Loucy (cell line): ENCODE data around the gene MARCHF4.
A peak's percentile ranks its signal among the peaks of the same experiment; 100 is the strongest.

ENCODE experiments used
- H2AFZ ChIP-seq: fragments of 200-600 bp; sonication (generic); 2 replicates; pipeline ENCODE4 v1.6.0; 2016; ENCODE audit warnings: antibody characterized with exemption, mild to moderate bottlenecking, low read length, moderate library complexity
- H3F3A ChIP-seq: fragments of 200-600 bp; 2 replicates; pipeline ENCODE4 v1.6.0; 2016; ENCODE audit warnings: antibody characterized with exemption, low read depth, mild to moderate bottlenecking
- H3K27me3 ChIP-seq: fragments of 200-600 bp; sonication (generic); 2 replicates; pipeline ENCODE4 v1.6.1; 2014; ENCODE audit warnings: low read length, mild to moderate bottlenecking; ENCODE audit not compliant: insufficient read depth, poor library complexity, severe bottlenecking
- H3K36me3 ChIP-seq: fragments of 200-600 bp; sonication (generic); 2 replicates; pipeline ENCODE4 v1.6.1; 2016; ENCODE audit warnings: low read length; ENCODE audit not compliant: insufficient read depth
- H3K4me1 ChIP-seq: fragments of 200-600 bp; sonication (generic); 2 replicates; pipeline ENCODE4 v1.5.1; 2014; ENCODE audit warnings: low read length, mild to moderate bottlenecking; ENCODE audit not compliant: insufficient read depth, poor library complexity, severe bottlenecking
- H3K4me2 ChIP-seq: fragments of 200-600 bp; sonication (generic); 2 replicates; pipeline ENCODE4 v1.6.0; 2014; ENCODE audit warnings: antibody characterized with exemption, low read length, low read depth, mild to moderate bottlenecking; ENCODE audit not compliant: poor library complexity, severe bottlenecking
- H3K4me3 ChIP-seq: fragments of 200-600 bp; sonication (generic); 2 replicates; pipeline ENCODE4 v1.5.1; 2014; ENCODE audit warnings: low read length, mild to moderate bottlenecking, mixed read lengths; ENCODE audit not compliant: poor library complexity, severe bottlenecking
- H3K79me2 ChIP-seq: fragments of 200-600 bp; sonication (generic); 2 replicates; pipeline ENCODE4 v1.6.1; 2014; ENCODE audit warnings: low read length; ENCODE audit not compliant: insufficient read depth
- H3K9ac ChIP-seq: fragments of 200-600 bp; sonication (generic); 2 replicates; pipeline ENCODE4 v1.6.0; 2014; ENCODE audit warnings: mild to moderate bottlenecking, low read depth, low read length, moderate library complexity; ENCODE audit not compliant: poor library complexity, severe bottlenecking
- H3K9me2 ChIP-seq: fragments of 200-600 bp; sonication (generic); replicated peaks from 2 replicates; pipeline ENCODE4 v1.6.1; 2016; ENCODE audit warnings: low read depth, low read length, mixed read lengths
- H3K9me3 ChIP-seq: fragments of 200-600 bp; sonication (generic); 2 replicates; pipeline ENCODE4 v1.6.1; 2014; ENCODE audit warnings: mild to moderate bottlenecking, antibody characterized with exemption, low read length, low read depth; ENCODE audit not compliant: insufficient read depth
- H4K20me1 ChIP-seq: fragments of 200-600 bp; sonication (generic); 2 replicates; pipeline ENCODE4 v1.6.0; 2014; ENCODE audit warnings: antibody characterized with exemption, low read length, mild to moderate bottlenecking; ENCODE audit not compliant: insufficient read depth, poor library complexity, severe bottlenecking
- EZH2phosphoT487 ChIP-seq: fragments of 200-600 bp; IDR thresholded peaks from 2 replicates; pipeline ENCODE4 v1.6.1; 2018; ENCODE audit warnings: antibody characterized with exemption, mild to moderate bottlenecking, moderate library complexity, borderline replicate concordance
- TF ChIP-seq, protein P1 (sequence below): fragments of 200-600 bp; sonication (generic); conservative IDR thresholded peaks from 2 replicates; pipeline ENCODE4 v1.5.1; 2014; ENCODE audit warnings: mild to moderate bottlenecking, antibody characterized with exemption, low read length

MARCHF4 gene

GRCh38 chr2:216408426-216409290, 36.4 kb upstream of the MARCHF4 start:
- no peak for TF ChIP-seq EZH2phosphoT487
- TF ChIP-seq, protein P1, sequence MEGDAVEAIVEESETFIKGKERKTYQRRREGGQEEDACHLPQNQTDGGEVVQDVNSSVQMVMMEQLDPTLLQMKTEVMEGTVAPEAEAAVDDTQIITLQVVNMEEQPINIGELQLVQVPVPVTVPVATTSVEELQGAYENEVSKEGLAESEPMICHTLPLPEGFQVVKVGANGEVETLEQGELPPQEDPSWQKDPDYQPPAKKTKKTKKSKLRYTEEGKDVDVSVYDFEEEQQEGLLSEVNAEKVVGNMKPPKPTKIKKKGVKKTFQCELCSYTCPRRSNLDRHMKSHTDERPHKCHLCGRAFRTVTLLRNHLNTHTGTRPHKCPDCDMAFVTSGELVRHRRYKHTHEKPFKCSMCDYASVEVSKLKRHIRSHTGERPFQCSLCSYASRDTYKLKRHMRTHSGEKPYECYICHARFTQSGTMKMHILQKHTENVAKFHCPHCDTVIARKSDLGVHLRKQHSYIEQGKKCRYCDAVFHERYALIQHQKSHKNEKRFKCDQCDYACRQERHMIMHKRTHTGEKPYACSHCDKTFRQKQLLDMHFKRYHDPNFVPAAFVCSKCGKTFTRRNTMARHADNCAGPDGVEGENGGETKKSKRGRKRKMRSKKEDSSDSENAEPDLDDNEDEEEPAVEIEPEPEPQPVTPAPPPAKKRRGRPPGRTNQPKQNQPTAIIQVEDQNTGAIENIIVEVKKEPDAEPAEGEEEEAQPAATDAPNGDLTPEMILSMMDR, result peak; percentile 59
- Histone ChIP-seq H3K4me2 (no peak overlapping the region), H3K79me2 (peaks cover 11% of the 10 kb centered on the region), H3K4me1 (peaks cover 54% of the 10 kb centered on the region), H3F3A (no peaks in the 10 kb centered on the region), H4K20me1 (no peaks in the 10 kb centered on the region), H3K9me2 (no peaks in the 10 kb centered on the region), H2AFZ (no peak overlapping the region), H3K36me3 (no peaks in the 10 kb centered on the region), H3K9ac (no peak overlapping the region), H3K9me3 (no peaks in the 10 kb centered on the region), H3K4me3 (no peak overlapping the region), H3K27me3 (no peaks in the 10 kb centered on the region)

DNA sequence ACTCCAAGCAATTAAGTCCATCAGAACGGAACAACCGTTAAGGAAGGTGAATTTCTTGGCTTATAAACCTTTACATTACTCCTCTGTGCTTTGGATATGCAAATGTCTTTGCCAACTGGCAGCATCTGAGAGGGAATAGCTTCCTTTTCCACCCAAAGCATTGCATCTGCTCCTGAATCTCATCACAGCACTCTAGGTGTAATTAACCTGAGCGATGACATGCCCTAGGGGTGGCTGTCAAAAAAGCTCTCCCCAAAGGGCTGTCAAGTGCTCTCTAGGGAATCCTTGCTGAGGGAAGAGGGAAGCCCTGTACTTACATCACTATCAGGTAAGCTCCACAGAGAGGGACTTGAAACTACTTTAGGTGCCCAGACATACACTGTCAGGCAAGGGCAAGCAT, 34.5 kb upstream of the MARCHF4 start:
- no peaks in the 10 kb centered on the region for H3K9me2 ChIP-seq
- no peaks in the 10 kb centered on the region for H3K36me3 ChIP-seq
- no peaks in the 10 kb centered on the region for H3K79me2 ChIP-seq
- H2AFZ ChIP-seq, result 0 out of 2 replicates have a peak overlapping the region, but pooled peaks have one; percentile 12
- no peaks in the 10 kb centered on the region for H3K9me3 ChIP-seq
- no peak overlapping the region for H3K9ac ChIP-seq
- no peaks in the 10 kb centered on the region for H4K20me1 ChIP-seq
- TF ChIP-seq EZH2phosphoT487, result no peak
- TF ChIP-seq, protein P1, result no peak
- no peaks in the 10 kb centered on the region for H3F3A ChIP-seq
- H3K4me1 ChIP-seq, result peaks cover 54% of the 10 kb centered on the region
- no peaks in the 10 kb centered on the region for H3K27me3 ChIP-seq
- no peak overlapping the region for H3K4me2 ChIP-seq
- H3K4me3 ChIP-seq, result no peak overlapping the region

DNA sequence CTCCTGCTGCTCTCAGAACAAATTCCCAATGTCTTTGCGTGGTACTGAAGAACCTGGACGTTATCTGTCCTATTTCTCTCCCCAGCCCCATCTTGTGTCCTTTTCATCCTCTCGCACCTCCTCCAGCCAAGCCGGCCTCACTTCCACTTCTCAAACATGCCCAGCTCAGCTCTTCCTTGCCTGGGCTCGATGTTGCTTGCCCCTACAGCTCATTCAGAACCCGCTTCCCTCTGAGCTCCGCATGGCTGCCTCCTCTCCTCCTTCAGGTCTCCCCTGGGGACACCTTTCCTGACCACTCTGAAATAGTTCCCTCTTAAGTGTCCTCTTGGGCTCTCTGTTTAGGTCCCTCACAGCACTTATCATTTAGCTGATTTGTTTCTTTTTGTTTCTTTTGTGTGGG, 33.3 kb upstream of the MARCHF4 start:
- Histone ChIP-seq H4K20me1 (no peaks in the 10 kb centered on the region), H3K9ac (peak overlapping the region; percentile 42), H3K4me3 (no peak overlapping the region), H3K79me2 (no peaks in the 10 kb centered on the region), H3K4me1 (peaks cover 45% of the 10 kb centered on the region), H3K27me3 (no peaks in the 10 kb centered on the region), H3K9me3 (no peaks in the 10 kb centered on the region), H2AFZ (peak overlapping the region; percentile 42; the same call in 1 of the 2 replicates), H3F3A (no peaks in the 10 kb centered on the region), H3K9me2 (no peaks in the 10 kb centered on the region), H3K4me2 (no peak overlapping the region), H3K36me3 (no peaks in the 10 kb centered on the region)
- TF ChIP-seq, protein P1, result no peak
- TF ChIP-seq EZH2phosphoT487, result no peak
